HepG2 (cell line): ENCODE data around the gene SARNP. TPM values are rescaled to one million over a fixed set of nuclear protein-coding genes. Genes with fewer than 3 reads are reported as not detected.

ENCODE experiments used
- ATM ChIP-seq: fragments of 450-650 bp; IDR thresholded peaks from 2 replicates; pipeline ENCODE4 v1.7.1; 2017; ENCODE audit warnings: mild to moderate bottlenecking, borderline replicate concordance
- EED ChIP-seq: sonication (generic); formaldehyde crosslinking; IDR thresholded peaks from 2 replicates; pipeline ENCODE4 v1.5.0; 2020; ENCODE audit warnings: mild to moderate bottlenecking, missing genetic modification reagents
- ESRRA ChIP-seq: sonication (generic); formaldehyde crosslinking; IDR thresholded peaks from 2 replicates; pipeline ENCODE4 v1.5.1; 2020; ENCODE audit warnings: mild to moderate bottlenecking, low read depth, missing genetic modification reagents
- FOXJ3 ChIP-seq: sonication (generic); formaldehyde crosslinking; IDR thresholded peaks from 2 replicates; pipeline ENCODE4 v1.4.0; 2020; ENCODE audit warnings: missing genetic modification reagents, mild to moderate bottlenecking, borderline replicate concordance
- GABPA ChIP-seq, 2 experiments: IDR thresholded peaks; 2 replicates each; pipeline ENCODE4 v1.6.1; 2011 to 2016; ENCODE audit warnings: low read depth in 2 of 2, low read length in 1 of 2, missing biosample characterization in 1 of 2, missing genetic modification characterization in 1 of 2
- HMGXB4 ChIP-seq, 2 experiments: sonication (generic) in 1 of 2; formaldehyde crosslinking in 1 of 2; IDR thresholded peaks; 2 replicates each; pipeline versions ENCODE4 v1.4.0 to v1.6.1; 2018 to 2020; ENCODE audit warnings: missing genetic modification reagents in 2 of 2, borderline replicate concordance in 1 of 2, low read depth in 1 of 2, mild to moderate bottlenecking in 1 of 2, missing biosample characterization in 1 of 2
- PHF8 ChIP-seq: sonication (generic); formaldehyde crosslinking; IDR thresholded peaks from 2 replicates; pipeline ENCODE4 v1.5.0; 2020; ENCODE audit warnings: missing genetic modification reagents
- SIN3B ChIP-seq: fragments of 150-350 bp; IDR thresholded peaks from 2 replicates; pipeline ENCODE4 v1.6.1; 2014; ENCODE audit warnings: low read length
- TP53 ChIP-seq: sonication (generic); formaldehyde crosslinking; conservative IDR thresholded peaks from 2 replicates; pipeline ENCODE4 v1.4.0; 2020; ENCODE audit warnings: missing genetic modification reagents
- ZNF281 ChIP-seq: sonication (generic); formaldehyde crosslinking; IDR thresholded peaks from 2 replicates; pipeline ENCODE4 v1.4.0; 2020; ENCODE audit warnings: missing genetic modification reagents, borderline replicate concordance
- ZNF33A ChIP-seq: sonication (generic); formaldehyde crosslinking; IDR thresholded peaks from 2 replicates; pipeline ENCODE4 v1.5.1; 2020; ENCODE audit warnings: missing genetic modification reagents, mild to moderate bottlenecking, moderate library complexity, borderline replicate concordance
- ZNF609 ChIP-seq: sonication (generic); formaldehyde crosslinking; IDR thresholded peaks from 2 replicates; pipeline ENCODE4 v1.4.0; 2020; ENCODE audit warnings: mild to moderate bottlenecking, missing genetic modification reagents, borderline replicate concordance
- ZNF747 ChIP-seq: sonication (generic); formaldehyde crosslinking; IDR thresholded peaks from 2 replicates; pipeline ENCODE4 v1.8.1; 2023; ENCODE audit warnings: missing genetic modification reagents, mild to moderate bottlenecking, borderline replicate concordance
- ZNF781 ChIP-seq: sonication (generic); formaldehyde crosslinking; IDR thresholded peaks from 2 replicates; pipeline ENCODE4 v1.5.1; 2020; ENCODE audit warnings: borderline replicate concordance, mild to moderate bottlenecking, missing genetic modification reagents; ENCODE audit errors: not compliant biosample characterization
- polyA plus RNA-seq, 8 experiments: library from polyadenylated mRNA; depleted of rRNA in 3 of 8; stranded (reverse) in 7 of 8; unstranded in 1 of 8; fragments of >200 nt; fragmentation: Illumina TruSeq in 4 of 8; extraction: Trizol in 4 of 8; gene quantifications; 2 replicates each; pipeline versions ENCODE4 v1.2.1 to v1.2.3, GENCODE V29; 2011 to 2016; ENCODE audit warnings: low read depth in 4 of 8, missing spikeins in 1 of 8, mixed read lengths in 1 of 8; ENCODE audit not compliant: insufficient read depth in 1 of 8
- total RNA-seq, 5 experiments: library from RNA; depleted of rRNA; stranded (reverse); fragments of >200 nt; fragmentation: Illumina TruSeq; extraction: Trizol; gene quantifications; 2 replicates each; pipeline ENCODE4 v1.2.3, GENCODE V29; 2016; ENCODE audit warnings: low read depth in 1 of 5

SARNP gene
- total and polyA plus RNA-seq, 2 of the 13 experiments (the other 11 are each of a cell fraction or from before 2014, with no cell fraction given), result 59.0 to 95.4 TPM

DNA sequence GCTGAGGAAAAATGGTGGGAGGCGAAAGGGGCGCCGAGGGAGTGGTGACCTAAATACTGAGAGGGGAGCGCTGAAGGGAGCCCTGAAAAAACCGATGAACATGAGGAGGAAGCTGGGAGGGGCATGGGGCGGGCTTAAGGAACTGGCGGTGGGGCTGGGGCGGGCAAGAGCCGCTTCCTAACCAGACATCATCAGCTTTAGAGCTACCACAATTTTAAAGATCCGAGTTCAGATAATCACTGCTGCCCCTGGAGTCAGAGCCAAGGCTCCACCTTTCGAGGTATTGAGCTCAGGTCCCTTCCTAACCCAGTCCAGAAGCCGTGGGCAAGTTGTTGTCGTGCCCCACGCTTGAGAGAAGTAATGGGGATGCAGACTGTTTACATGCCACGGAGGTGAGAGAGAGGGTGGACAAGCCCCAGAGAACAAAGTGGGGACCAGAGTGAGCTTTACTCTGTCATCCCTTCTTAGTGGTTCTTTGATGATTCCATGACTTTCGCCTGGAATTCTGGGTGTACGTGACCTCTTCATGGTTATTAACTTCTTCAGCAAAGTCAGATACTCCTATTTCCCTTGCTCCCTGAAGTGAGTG lies 710 bp upstream of the SARNP start (continued):
- TF ChIP-seq ZNF609 (CRISPR knock-in tag) (peak; percentile 13; the same call in 1 of the 2 replicates), ZNF281 (CRISPR knock-in tag) (no peak), ZNF747 (CRISPR knock-in tag) (no peak), ATM (no peak), HMGXB4 (CRISPR knock-in tag; IDR thresholded peaks at IDR 0.05; ENCODE audit: borderline replicate concordance in 1 of 2, low read depth in 1 of 2) (no peak), PHF8 (CRISPR knock-in tag) (no peak), ESRRA (CRISPR knock-in tag) (no peak), GABPA (IDR thresholded peaks at IDR 0.05; ENCODE audit: low read depth, low read length) (no peak), GABPA (CRISPR knock-in tag; IDR thresholded peaks at IDR 0.05; ENCODE audit: low read depth) (peak; percentile 10; the same call in 1 of the 2 replicates), TP53 (CRISPR knock-in tag) (no peak), ZNF781 (CRISPR knock-in tag) (no peak), SIN3B (no peak), EED (CRISPR knock-in tag) (no peak), ZNF33A (CRISPR knock-in tag) (peak; percentile 20; the same call in 1 of the 2 replicates), FOXJ3 (CRISPR knock-in tag) (no peak)
